Measurements from ENCODE around the gene HDDC2.

Gene HDDC2

GRCh38 chr6:125301435-125302391 is at the start of gene HDDC2:
HDDC2 (minus strand) TSS chr6:125301967; CDS start chr6:125301932, 35 bp downstream.
- peak; percentile 12 for DNase-seq (ENCODE audit: low read depth)

DNA sequence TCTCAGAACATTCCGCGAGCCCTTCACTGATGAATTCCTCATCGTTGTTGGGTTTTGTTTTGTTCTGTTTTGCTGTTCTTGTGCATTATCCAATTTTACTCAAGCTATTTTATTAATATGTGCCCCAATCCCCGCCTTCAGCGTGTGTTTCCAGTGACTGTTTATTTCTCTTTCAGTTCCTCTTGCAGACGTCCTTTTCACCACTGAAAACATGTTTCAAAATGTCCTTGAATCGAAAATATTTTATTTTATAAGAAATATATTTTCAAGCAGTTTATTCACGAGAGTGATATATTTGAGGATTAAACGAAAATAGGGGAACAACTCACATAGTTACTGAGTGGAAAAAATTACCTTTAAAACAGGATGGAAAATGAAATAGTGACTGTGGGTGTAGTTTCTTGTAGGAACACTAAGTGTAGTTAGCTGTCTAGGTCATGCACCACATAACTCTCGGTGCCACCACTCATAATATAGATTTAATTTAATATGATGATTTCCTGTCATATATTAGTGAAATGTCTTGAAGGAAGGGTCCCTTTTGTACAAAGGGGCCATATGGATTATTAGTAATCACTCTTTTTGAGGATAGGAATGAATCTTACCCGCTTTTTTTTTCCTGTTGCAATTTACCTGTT is 45.3 kb upstream of the HDDC2 start:
- no peak for DNase-seq (ENCODE audit: low read depth)

- no peak for DNase-seq (ENCODE audit: low read depth)
These were observed 44.6 kb upstream of the HDDC2 start for GRCh38 chr6:125346201-125346925.

DNA sequence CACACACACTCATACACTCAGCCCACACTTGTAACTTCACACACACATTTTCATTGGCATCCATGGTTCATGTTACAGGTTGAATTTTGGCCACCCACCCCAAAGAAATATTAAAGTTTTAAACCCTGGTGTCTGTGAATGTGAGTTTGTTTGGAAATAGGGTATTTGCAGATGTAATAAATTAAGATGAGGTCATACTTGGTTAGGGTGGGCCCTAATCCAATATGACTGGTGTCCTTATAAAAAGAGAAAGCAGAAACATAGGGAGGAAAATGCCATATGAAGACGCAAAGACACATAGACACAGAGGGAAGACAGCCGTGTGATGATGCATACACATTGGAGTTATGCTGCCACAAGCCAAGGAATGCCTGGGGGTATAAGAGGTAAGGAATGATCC is 39.7 kb upstream of the HDDC2 start:
- no peak for DNase-seq (ENCODE audit: low read depth)

DNA sequence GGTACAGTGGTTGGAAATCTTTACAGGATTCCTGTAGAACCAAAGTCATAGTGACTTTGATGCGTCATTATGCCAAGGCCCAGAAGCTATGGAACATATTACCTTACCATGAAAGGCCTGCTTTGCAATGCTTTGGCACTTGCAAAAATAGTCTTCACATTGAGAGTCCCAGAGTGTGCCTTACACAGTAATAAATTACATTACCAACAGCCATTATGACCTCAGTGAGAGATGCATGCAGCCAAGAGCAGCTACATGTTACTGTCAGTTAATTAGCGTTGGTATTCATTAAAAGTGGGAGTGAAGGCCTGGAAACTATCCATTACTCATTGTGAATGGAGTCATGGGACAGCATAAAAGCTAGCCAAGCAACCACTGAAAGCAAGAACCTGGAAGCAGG is 39.2 kb upstream of the HDDC2 start:
- DNase-seq (ENCODE audit: low read depth): no peak

GRCh38 chr6:125340175-125340835 is 38.5 kb upstream of the HDDC2 start:
- no peak for DNase-seq (ENCODE audit: low read depth)

DNA sequence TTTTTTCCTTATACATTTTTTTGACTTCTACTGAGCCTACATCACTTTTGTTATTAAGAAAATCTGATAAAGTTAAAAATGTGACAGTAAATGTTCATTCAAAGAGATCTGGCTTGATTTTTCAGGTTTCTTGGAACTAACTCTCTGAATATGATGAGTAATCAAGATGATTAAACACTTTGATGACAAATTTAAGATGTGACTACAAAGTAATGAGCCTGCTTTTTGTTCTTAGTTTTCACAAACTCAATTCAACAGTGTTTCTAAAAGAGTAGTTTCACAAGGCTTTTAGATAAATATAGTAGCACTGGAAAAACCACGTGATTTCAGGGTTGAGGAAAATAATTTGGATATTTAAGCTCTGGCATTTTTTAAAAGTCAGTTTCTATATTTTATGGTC is 37.9 kb upstream of the HDDC2 start:
- no peak for DNase-seq (ENCODE audit: low read depth)

DNA sequence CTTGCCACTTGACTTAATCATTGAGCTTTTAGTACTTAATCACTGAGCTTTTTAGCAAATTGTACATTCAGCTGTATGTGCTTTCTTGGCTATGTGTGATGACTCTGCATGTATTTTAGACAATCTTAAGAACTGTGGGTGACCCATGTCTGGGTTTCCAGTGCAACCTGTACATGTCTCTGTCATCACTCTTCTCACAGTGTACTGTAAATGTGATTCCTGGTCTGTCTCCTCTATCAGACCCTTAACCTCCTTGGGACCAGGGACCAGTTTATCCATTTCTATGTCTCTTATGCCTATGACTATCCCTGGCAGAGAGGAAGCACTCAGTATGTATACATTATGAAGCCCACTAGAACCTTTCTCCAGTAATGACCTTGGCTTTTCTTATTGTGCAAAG is 36.6 kb upstream of the HDDC2 start:
- no peak for DNase-seq (ENCODE audit: low read depth)

DNA sequence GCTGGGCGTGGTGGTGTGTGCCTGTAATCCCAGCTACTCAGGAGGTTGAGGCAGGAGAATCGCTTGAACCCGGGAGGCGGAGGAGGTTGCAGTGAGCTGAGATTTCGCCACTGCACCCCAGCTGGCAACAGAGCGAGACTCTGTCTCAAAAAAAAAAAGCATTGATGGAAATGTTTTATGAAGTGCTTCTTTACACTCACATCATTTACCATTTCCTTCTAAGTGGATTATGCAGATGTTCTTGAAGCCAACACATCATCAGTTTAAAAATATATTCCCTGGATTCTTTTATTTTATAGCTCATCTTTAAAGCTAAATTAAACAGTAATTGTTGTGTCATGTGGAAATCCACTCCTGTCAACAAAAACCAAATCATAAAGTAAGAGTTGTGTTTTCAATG is 35.9 kb upstream of the HDDC2 start:
- DNase-seq (ENCODE audit: low read depth): no peak

- no peak for DNase-seq (ENCODE audit: low read depth)
These were observed 30.9 kb upstream of the HDDC2 start for GRCh38 chr6:125332664-125333063.

DNA sequence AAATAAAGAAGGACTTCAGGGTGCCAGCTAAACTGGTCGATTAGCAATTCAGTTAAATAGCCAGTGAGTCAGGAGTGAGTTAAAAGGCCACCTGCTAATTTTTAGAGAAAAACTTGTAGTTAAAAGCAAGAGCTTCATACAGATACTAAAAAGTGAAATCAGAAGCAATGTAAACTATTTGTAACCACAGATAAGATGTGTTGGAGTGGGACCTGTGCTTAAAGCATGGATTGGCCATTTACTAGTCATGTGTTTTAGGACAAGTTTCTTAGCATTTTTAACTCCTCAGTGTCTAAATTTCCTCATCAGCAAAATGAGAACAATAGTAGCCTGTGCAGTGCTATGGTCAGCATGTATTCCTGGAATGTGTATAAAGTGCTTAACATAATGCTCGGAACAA is 23.8 kb upstream of the HDDC2 start:
- DNase-seq (ENCODE audit: low read depth): no peak

- no peak for DNase-seq (ENCODE audit: low read depth)
These were observed 21.6 kb upstream of the HDDC2 start for GRCh38 chr6:125323376-125323775.

- no peak for DNase-seq (ENCODE audit: low read depth)
These were observed 14.9 kb upstream of the HDDC2 start for GRCh38 chr6:125316621-125317020.

GRCh38 chr6:125315548-125315947 is 13.8 kb upstream of the HDDC2 start:
- DNase-seq (ENCODE audit: low read depth): no peak

GRCh38 chr6:125314009-125314581 is 12.3 kb upstream of the HDDC2 start:
- peak; percentile 8 for DNase-seq (ENCODE audit: low read depth)

DNA sequence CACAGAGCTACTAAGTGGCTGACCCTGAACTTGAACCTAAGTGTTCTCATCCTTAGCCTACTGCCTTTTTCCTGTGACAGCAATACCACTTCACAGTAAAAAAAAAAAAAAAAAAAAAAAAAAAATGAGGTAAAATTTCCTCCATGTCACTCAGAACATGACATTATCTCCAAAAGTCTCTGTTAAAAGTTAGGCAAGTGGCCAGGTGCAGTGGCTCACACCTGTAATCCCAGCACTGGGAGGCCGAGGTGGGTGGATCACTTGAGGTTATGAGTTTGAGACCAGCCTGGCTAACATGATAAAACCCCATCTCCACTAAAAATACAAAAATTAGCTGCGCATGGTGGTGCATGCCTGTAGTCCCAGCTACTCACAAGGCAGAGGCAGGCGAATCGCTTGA is 11.2 kb upstream of the HDDC2 start:
- no peak for DNase-seq (ENCODE audit: low read depth)

- no peak for DNase-seq (ENCODE audit: low read depth)
These were observed 10.7 kb upstream of the HDDC2 start for GRCh38 chr6:125312478-125312877.

GRCh38 chr6:125310994-125311649 is 9.4 kb upstream of the HDDC2 start:
- no peak for DNase-seq (ENCODE audit: low read depth)

DNA sequence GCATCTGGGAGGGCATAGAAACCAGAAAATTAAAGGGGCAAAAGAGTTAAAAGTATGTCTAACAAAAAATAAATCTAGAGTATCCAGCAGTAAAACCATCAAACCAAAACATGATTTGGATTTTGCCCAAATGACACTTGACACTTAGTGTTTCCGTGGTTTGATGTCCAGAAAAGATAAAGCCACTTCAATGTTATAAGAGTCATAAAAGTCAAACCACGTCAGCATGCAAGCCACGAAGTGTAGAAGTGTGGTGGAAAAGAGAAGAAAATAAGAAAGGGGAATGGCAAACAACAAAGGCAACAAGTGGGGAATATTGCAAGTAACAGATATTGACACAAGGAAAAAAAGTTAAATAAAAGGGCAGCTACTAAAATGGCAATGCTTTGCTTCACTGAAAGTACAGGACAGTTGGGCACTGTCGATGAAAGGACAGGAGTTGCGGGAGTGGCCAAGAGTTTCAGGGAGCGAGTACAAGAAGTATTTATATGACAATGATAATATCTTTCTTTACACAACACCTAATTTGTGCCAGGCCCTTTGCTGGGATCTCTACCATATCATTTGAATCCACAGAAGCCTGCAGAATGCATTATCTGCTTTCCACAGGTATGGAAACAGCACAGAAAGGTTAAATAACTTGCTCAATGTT is 6.3 kb upstream of the HDDC2 start:
- no peak for DNase-seq (ENCODE audit: low read depth)

DNA sequence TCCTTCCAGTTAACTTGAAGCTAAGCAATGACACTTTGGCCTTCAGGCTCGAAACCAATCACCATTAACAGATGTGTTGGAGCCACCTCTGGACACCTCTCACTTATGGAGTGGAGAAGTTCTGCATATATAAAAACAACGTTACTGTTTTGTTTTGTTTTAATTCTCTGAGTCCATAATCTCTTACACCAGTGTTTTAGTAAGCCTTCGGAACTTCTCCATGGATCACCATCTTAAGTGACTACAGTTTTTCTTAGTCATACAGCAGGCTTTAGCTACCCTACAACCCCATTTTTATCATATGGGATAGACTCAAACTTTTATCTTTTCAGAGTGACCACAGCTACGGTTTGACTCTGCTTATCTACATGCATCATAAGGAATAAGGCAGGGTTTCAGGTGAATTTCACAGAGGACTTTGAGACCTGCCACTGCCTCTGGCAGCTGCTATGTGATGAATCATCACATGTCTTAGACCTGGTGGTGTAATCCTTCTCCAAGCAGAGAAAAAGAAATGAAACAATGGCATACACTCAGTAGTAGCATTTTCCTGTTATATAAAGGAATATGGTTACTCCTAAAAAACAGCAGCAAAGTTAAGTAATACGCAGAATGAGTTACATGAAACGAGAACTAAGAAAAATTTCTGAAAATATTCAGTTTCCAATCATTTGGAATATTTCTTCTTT is 5.5 kb upstream of the HDDC2 start:
- DNase-seq (ENCODE audit: low read depth): no peak
